Measurements from ENCODE around the gene CD82.

DNA sequence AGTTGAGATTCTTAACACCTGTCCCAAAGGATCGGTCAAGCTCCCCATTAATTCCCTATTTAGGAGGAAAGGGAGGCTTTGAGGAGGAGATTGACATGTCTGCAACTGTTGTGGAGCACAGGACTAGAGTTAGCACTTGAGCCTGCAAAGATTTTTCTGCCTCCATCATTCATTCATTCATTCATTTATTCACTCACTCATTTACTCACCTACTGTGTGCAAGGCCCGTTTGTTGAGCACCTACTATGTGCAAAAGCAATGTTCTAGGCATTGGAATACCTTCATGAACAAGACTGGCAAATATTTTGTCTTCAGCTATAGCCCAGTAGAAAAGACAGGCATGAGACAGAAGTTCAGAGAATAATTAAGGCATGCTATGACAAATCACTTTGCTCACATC lies 43.2 kb upstream of the CD82 start:
- TF ChIP-seq, protein P1, sequence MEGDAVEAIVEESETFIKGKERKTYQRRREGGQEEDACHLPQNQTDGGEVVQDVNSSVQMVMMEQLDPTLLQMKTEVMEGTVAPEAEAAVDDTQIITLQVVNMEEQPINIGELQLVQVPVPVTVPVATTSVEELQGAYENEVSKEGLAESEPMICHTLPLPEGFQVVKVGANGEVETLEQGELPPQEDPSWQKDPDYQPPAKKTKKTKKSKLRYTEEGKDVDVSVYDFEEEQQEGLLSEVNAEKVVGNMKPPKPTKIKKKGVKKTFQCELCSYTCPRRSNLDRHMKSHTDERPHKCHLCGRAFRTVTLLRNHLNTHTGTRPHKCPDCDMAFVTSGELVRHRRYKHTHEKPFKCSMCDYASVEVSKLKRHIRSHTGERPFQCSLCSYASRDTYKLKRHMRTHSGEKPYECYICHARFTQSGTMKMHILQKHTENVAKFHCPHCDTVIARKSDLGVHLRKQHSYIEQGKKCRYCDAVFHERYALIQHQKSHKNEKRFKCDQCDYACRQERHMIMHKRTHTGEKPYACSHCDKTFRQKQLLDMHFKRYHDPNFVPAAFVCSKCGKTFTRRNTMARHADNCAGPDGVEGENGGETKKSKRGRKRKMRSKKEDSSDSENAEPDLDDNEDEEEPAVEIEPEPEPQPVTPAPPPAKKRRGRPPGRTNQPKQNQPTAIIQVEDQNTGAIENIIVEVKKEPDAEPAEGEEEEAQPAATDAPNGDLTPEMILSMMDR (conservative IDR thresholded peaks at IDR 0.05): no peak
- no peak for TF ChIP-seq EZH2 (IDR thresholded peaks at IDR 0.05; ENCODE audit: low read depth)
